ENCODE results near the gene ABCA10.

DNA sequence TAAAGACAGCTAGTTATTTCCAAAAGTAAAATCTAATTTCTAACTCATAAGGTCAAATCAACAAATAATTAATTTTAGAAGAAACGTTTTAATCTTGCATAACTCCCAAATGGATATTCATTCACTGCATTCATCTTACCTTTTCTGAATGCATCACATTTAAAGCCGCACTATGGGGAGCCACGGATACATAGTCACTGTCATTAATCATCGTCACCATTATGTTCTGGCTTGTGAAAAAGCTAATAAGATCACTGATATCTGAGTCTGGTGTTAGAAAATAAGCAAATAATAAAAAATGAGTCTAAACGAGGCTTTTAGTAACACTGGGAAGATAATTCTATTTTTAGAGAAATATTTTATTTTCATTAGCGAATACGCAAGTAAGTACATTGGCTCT lies 42.4 kb upstream of the ABCA10 start:
- TF ChIP-seq CTCF (IDR thresholded peaks at IDR 0.05) (no peak), ZFX (IDR thresholded peaks at IDR 0.05; ENCODE audit: borderline replicate concordance) (no peak)

Data from 22Rv1 (cell line).